WTC11 (cell line): ENCODE measurements around the gene PKLR. TPM values are rescaled to one million over a fixed set of nuclear protein-coding genes. Genes with fewer than 3 reads are reported as not detected.
A peak's percentile ranks its signal among the peaks of the same experiment; 100 is the strongest.

Experiments used
- ATAC-seq: fragments of 200-7000 bp; cut with Tn5 transposase; 2 replicates; pipeline ENCODE4 v1.10.0; 2021; ENCODE audit warnings: mild to moderate bottlenecking, moderate library complexity
- CTCF ChIA-PET: fragments of 300-600 bp; sonication (Branson Sonifier 250); formaldehyde crosslinking; loops from one replicate; lab custom pipeline; 2021; ENCODE audit warnings: antibody characterized with exemption; lab: Charles Lee
- POLR2A ChIA-PET: fragments of 350-600 bp; sonication (Branson Sonifier 250); formaldehyde crosslinking; loops from one replicate; lab custom pipeline; 2021; ENCODE audit warnings: antibody characterized with exemption; lab: Charles Lee
- DNase-seq: peaks from one replicate; pipeline ENCODE4 v3.0.0; 2021; ENCODE audit warnings: low spot score
- H3K27ac Mint-ChIP-seq: 2 replicates; pipeline ENCODE4 v1.8.0; 2021; ENCODE audit warnings: mixed read lengths
- H3K27me3 Mint-ChIP-seq: 2 replicates; pipeline ENCODE4 v1.8.0; 2021; ENCODE audit warnings: low read depth, mild to moderate bottlenecking, moderate library complexity, mixed read lengths
- H3K36me3 Mint-ChIP-seq: 2 replicates; pipeline ENCODE4 v1.8.0; 2021; ENCODE audit warnings: mixed read lengths
- H3K4me1 Mint-ChIP-seq: 2 replicates; pipeline ENCODE4 v1.8.0; 2022; ENCODE audit warnings: mixed read lengths
- H3K4me3 Mint-ChIP-seq: 2 replicates; pipeline ENCODE4 v1.8.0; 2021; ENCODE audit warnings: mild to moderate bottlenecking, moderate library complexity, mixed read lengths
- H3K9me3 Mint-ChIP-seq: 2 replicates; pipeline ENCODE4 v1.8.0; 2021; ENCODE audit warnings: mixed read lengths
- CBFB ChIP-seq: sonication (generic); formaldehyde crosslinking; IDR thresholded peaks from 2 replicates; pipeline ENCODE4 v1.8.1; 2022; ENCODE audit warnings: mild to moderate bottlenecking, low read depth, missing genetic modification reagents
- CREB1 ChIP-seq: sonication (generic); formaldehyde crosslinking; IDR thresholded peaks from 2 replicates; pipeline ENCODE4 v1.8.0; 2023; ENCODE audit warnings: mild to moderate bottlenecking, missing genetic modification reagents
- FOXP4 ChIP-seq: sonication (generic); formaldehyde crosslinking; IDR thresholded peaks from 2 replicates; pipeline ENCODE4 v1.8.0; 2022; ENCODE audit warnings: mild to moderate bottlenecking, missing genetic modification reagents
- NFE2L1 ChIP-seq: sonication (generic); formaldehyde crosslinking; IDR thresholded peaks from 2 replicates; pipeline ENCODE4 v1.8.1; 2023; ENCODE audit warnings: missing genetic modification reagents
- RELA ChIP-seq: sonication (generic); formaldehyde crosslinking; IDR thresholded peaks from 2 replicates; pipeline ENCODE4 v1.8.1; 2022; ENCODE audit warnings: missing genetic modification reagents, mild to moderate bottlenecking, borderline replicate concordance
- RORB ChIP-seq: fragments of 250-450 bp; sonication (Bioruptor Pico); IDR thresholded peaks from 2 replicates; pipeline ENCODE4 v1.9.0; 2021; ENCODE audit warnings: mild to moderate bottlenecking
- SMAD3 ChIP-seq: sonication (generic); formaldehyde crosslinking; IDR thresholded peaks from 2 replicates; pipeline ENCODE4 v1.8.0; 2022; ENCODE audit warnings: missing genetic modification reagents, mild to moderate bottlenecking, borderline replicate concordance
- USF1 ChIP-seq: sonication (generic); formaldehyde crosslinking; IDR thresholded peaks from 2 replicates; pipeline ENCODE4 v1.8.0; 2022; ENCODE audit warnings: mild to moderate bottlenecking, missing genetic modification reagents
- ZNF396 ChIP-seq: fragments of 250-450 bp; sonication (Bioruptor Pico); IDR thresholded peaks from 2 replicates; pipeline ENCODE4 v1.8.0; 2021; ENCODE audit warnings: mild to moderate bottlenecking, moderate library complexity, borderline replicate concordance
- ZNF423 ChIP-seq: fragments of 250-450 bp; sonication (Bioruptor Pico); IDR thresholded peaks from 2 replicates; pipeline ENCODE4 v2.1.2; 2022; ENCODE audit warnings: mild to moderate bottlenecking, moderate library complexity
- total RNA-seq: library from RNA; stranded (reverse); gene quantifications from 3 replicates; pipeline ENCODE4 v1.2.3, GENCODE V29; 2021
- TF ChIP-seq, protein P1 (sequence below): fragments of 250-450 bp; sonication (Bioruptor Pico); IDR thresholded peaks from 2 replicates; pipeline ENCODE4 v1.9.0; 2021; ENCODE audit warnings: mild to moderate bottlenecking
- TF ChIP-seq, protein P2 (sequence below): sonication (generic); formaldehyde crosslinking; IDR thresholded peaks from 2 replicates; pipeline ENCODE4 v1.8.1; 2023; ENCODE audit warnings: mild to moderate bottlenecking, moderate library complexity, missing genetic modification reagents
- TF ChIP-seq, protein P3 (sequence below): sonication (generic); formaldehyde crosslinking; IDR thresholded peaks from 2 replicates; pipeline ENCODE4 v1.8.0; 2022; ENCODE audit warnings: mild to moderate bottlenecking, missing genetic modification reagents
- TF ChIP-seq, protein P4 (sequence below): fragments of 200-600 bp; IDR thresholded peaks from 2 replicates; pipeline ENCODE4 v1.8.0; 2022; ENCODE audit warnings: antibody characterized with exemption
- TF ChIP-seq, protein P5 (sequence below): sonication (generic); formaldehyde crosslinking; IDR thresholded peaks from 2 replicates; pipeline ENCODE4 v1.8.0; 2023; ENCODE audit warnings: missing genetic modification reagents, mild to moderate bottlenecking, borderline replicate concordance

Gene PKLR
- total RNA-seq, 1 experiment from 2014 or later: 1.5 TPM

DNA sequence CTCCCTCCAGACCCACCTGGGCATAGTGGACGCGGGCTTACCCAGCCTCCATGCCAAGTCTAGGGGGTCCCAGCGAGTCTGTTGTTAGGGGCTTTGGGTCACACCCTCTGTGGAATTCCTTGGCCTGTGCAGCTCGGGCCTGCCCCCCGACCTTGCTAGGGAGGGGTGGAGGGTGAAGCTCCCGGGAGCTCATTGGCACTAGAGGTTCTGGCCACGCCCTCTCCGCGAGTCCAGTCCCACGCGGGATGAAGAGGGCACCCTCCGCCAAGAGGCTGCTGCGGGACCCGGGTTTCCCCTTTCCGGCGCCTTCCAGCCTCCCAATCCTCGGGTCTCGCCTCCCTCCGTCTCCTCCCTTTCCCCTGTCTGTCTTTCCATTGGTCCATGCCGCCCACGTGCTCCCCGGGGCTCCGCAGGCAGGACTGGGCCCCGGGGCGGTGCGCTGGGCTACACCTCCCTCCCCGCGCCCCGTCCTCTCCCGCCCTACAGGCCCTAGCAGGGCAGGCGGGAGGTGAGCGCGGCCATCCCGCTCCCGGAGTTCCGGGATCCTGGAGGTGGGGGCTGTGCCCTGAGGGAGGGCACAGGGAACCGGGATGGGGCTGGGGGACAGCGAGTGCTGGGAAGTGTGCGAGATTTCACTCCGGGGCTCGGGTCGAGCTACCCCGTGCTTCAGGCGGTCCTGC is 22.9 kb upstream of the PKLR start (continued):
- TF ChIP-seq FOXP4 (CRISPR knock-in tag) (0 out of 2 replicates have a peak, but pooled peaks have one; percentile 34), RELA (CRISPR knock-in tag) (no peak), SMAD3 (CRISPR knock-in tag) (0 out of 2 replicates have a peak, but pooled peaks have one; percentile 47), CREB1 (CRISPR knock-in tag) (no peak), ZNF396 (CRISPR knock-in tag) (no peak), RORB (CRISPR knock-in tag) (no peak), USF1 (CRISPR knock-in tag) (peak; percentile 99), ZNF423 (CRISPR knock-in tag) (no peak)
- TF ChIP-seq, protein P1, sequence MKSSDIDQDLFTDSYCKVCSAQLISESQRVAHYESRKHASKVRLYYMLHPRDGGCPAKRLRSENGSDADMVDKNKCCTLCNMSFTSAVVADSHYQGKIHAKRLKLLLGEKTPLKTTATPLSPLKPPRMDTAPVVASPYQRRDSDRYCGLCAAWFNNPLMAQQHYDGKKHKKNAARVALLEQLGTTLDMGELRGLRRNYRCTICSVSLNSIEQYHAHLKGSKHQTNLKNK (CRISPR knock-in tag): no peak
- TF ChIP-seq, protein P2, sequence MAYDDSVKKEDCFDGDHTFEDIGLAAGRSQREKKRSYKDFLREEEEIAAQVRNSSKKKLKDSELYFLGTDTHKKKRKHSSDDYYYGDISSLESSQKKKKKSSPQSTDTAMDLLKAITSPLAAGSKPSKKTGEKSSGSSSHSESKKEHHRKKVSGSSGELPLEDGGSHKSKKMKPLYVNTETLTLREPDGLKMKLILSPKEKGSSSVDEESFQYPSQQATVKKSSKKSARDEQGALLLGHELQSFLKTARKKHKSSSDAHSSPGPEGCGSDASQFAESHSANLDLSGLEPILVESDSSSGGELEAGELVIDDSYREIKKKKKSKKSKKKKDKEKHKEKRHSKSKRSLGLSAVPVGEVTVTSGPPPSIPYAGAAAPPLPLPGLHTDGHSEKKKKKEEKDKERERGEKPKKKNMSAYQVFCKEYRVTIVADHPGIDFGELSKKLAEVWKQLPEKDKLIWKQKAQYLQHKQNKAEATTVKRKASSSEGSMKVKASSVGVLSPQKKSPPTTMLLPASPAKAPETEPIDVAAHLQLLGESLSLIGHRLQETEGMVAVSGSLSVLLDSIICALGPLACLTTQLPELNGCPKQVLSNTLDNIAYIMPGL (CRISPR knock-in tag): no peak; the same call in 1 of the 2 replicates
- TF ChIP-seq, protein P3, sequence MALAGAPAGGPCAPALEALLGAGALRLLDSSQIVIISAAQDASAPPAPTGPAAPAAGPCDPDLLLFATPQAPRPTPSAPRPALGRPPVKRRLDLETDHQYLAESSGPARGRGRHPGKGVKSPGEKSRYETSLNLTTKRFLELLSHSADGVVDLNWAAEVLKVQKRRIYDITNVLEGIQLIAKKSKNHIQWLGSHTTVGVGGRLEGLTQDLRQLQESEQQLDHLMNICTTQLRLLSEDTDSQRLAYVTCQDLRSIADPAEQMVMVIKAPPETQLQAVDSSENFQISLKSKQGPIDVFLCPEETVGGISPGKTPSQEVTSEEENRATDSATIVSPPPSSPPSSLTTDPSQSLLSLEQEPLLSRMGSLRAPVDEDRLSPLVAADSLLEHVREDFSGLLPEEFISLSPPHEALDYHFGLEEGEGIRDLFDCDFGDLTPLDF (CRISPR knock-in tag): 0 out of 2 replicates have a peak, but pooled peaks have one; percentile 46

- ChIA-PET POLR2A (interaction anchor here (0.6 to 2.5 kb wide), 6 partner anchors 15 to 117 kb away, joined by 3 to 13 read pairs (median 4); partner anchors contain the start of genes CLK2 and FDPS), CTCF (interaction anchor here (0.6 to 9.9 kb wide), 35 partner anchors 8 to 1906 kb away, joined by 3 to 204 read pairs (median 6); partner anchors contain the start of genes CLK2, ENTREP3, FDPS and HCN3)
- TF ChIP-seq ZNF396 (CRISPR knock-in tag) (no peak), CBFB (CRISPR knock-in tag) (peak; percentile 43; the same call in 1 of the 2 replicates)
- TF ChIP-seq, all 79 proteins: peak for 1
Measured at GRCh38 chr1:155323729-155324036, 22.4 kb upstream of the PKLR start.

GRCh38 chr1:155322953-155323728 is 21.9 kb upstream of the PKLR start:
- H3K9me3 Mint-ChIP-seq: no peaks in the 10 kb centered on the region
- no peak overlapping the region for H3K27ac Mint-ChIP-seq
- peaks cover 22% of the 10 kb centered on the region for H3K36me3 Mint-ChIP-seq
- peak; percentile 32 for ATAC-seq
- H3K27me3 Mint-ChIP-seq: peaks cover 6% of the 10 kb centered on the region
- DNase-seq: peak; percentile 94
- ChIA-PET POLR2A (interaction anchor here (0.5 to 2.5 kb wide), 7 partner anchors 15 to 362 kb away, joined by 3 to 13 read pairs (median 4); partner anchors contain the start of genes CLK2 and FDPS), CTCF (interaction anchor here (0.6 to 9.9 kb wide), 40 partner anchors 8 to 1905 kb away, joined by 3 to 204 read pairs (median 5); partner anchors contain the start of genes CLK2, ENTREP3, FDPS and HCN3)
- peaks cover 41% of the 10 kb centered on the region for H3K4me1 Mint-ChIP-seq
- peak overlapping the region; percentile 91 for H3K4me3 Mint-ChIP-seq
- TF ChIP-seq NFE2L1 (CRISPR knock-in tag) (0 out of 2 replicates have a peak, but pooled peaks have one; percentile 63), USF1 (CRISPR knock-in tag) (0 out of 2 replicates have a peak, but pooled peaks have one; percentile 39)
- TF ChIP-seq, protein P4, sequence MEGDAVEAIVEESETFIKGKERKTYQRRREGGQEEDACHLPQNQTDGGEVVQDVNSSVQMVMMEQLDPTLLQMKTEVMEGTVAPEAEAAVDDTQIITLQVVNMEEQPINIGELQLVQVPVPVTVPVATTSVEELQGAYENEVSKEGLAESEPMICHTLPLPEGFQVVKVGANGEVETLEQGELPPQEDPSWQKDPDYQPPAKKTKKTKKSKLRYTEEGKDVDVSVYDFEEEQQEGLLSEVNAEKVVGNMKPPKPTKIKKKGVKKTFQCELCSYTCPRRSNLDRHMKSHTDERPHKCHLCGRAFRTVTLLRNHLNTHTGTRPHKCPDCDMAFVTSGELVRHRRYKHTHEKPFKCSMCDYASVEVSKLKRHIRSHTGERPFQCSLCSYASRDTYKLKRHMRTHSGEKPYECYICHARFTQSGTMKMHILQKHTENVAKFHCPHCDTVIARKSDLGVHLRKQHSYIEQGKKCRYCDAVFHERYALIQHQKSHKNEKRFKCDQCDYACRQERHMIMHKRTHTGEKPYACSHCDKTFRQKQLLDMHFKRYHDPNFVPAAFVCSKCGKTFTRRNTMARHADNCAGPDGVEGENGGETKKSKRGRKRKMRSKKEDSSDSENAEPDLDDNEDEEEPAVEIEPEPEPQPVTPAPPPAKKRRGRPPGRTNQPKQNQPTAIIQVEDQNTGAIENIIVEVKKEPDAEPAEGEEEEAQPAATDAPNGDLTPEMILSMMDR: peak; percentile 97
- TF ChIP-seq, protein P5, sequence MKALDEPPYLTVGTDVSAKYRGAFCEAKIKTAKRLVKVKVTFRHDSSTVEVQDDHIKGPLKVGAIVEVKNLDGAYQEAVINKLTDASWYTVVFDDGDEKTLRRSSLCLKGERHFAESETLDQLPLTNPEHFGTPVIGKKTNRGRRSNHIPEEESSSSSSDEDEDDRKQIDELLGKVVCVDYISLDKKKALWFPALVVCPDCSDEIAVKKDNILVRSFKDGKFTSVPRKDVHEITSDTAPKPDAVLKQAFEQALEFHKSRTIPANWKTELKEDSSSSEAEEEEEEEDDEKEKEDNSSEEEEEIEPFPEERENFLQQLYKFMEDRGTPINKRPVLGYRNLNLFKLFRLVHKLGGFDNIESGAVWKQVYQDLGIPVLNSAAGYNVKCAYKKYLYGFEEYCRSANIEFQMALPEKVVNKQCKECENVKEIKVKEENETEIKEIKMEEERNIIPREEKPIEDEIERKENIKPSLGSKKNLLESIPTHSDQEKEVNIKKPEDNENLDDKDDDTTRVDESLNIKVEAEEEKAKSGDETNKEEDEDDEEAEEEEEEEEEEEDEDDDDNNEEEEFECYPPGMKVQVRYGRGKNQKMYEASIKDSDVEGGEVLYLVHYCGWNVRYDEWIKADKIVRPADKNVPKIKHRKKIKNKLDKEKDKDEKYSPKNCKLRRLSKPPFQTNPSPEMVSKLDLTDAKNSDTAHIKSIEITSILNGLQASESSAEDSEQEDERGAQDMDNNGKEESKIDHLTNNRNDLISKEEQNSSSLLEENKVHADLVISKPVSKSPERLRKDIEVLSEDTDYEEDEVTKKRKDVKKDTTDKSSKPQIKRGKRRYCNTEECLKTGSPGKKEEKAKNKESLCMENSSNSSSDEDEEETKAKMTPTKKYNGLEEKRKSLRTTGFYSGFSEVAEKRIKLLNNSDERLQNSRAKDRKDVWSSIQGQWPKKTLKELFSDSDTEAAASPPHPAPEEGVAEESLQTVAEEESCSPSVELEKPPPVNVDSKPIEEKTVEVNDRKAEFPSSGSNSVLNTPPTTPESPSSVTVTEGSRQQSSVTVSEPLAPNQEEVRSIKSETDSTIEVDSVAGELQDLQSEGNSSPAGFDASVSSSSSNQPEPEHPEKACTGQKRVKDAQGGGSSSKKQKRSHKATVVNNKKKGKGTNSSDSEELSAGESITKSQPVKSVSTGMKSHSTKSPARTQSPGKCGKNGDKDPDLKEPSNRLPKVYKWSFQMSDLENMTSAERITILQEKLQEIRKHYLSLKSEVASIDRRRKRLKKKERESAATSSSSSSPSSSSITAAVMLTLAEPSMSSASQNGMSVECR (CRISPR knock-in tag): 0 out of 2 replicates have a peak, but pooled peaks have one; percentile 35

More at GRCh38 chr1:155323729-155324036, 22.4 kb upstream of the PKLR start:
- DNase-seq (peak; percentile 86), ATAC-seq (peak; percentile 27)
- Mint-ChIP-seq H3K4me1 (peaks cover 41% of the 10 kb centered on the region), H3K27ac (peak overlapping the region; percentile 65; the same call in 1 of the 2 replicates), H3K4me3 (peak overlapping the region; percentile 91), H3K9me3 (no peaks in the 10 kb centered on the region), H3K27me3 (peaks cover 6% of the 10 kb centered on the region), H3K36me3 (peaks cover 16% of the 10 kb centered on the region)
